Measurements from ENCODE around the gene CCDC86. TPM values are rescaled to one million over a fixed set of nuclear protein-coding genes. Genes with fewer than 3 reads are reported as not detected.

Gene CCDC86
- total RNA-seq, 1 donor from 2014 or later, result 54.3 TPM

DNA sequence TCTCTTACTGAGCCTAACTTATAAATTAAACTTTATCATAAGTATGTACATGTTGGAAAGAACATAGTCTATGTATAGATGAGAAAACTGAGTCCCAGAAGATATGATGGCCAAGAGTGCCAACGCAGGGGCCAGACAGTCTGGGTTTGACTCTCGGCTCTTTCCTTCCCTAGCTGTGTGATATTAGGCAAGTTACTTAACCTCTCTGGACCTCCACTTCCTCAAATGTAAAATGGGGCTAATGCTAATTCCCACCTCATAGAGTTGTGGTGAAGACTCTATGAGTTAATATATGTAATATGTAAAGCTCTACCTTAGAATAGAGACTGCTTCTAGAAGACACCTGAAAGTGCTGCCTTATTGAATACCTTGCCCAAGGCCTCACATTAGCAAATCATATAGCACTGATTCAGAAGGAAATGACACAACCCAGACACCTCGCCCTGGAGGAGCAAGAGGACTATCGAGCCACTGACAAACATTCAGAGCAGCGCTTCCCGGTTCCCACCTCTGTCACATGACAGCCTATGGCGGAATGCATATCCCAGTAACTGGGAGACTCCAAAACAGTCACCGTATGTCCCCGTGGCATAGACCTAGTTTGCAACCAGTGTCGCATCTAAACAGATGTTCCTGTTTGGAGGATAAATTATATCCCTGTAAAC, 11.3 kb upstream of the CCDC86 start:
- DNase-seq (ENCODE audit: extremely low read depth, low read depth, low spot score), result no peak

GRCh38 chr11:60831143-60831500, 10.8 kb upstream of the CCDC86 start:
- DNase-seq (ENCODE audit: extremely low read depth, low read depth, low spot score), result peak; percentile 63

DNA sequence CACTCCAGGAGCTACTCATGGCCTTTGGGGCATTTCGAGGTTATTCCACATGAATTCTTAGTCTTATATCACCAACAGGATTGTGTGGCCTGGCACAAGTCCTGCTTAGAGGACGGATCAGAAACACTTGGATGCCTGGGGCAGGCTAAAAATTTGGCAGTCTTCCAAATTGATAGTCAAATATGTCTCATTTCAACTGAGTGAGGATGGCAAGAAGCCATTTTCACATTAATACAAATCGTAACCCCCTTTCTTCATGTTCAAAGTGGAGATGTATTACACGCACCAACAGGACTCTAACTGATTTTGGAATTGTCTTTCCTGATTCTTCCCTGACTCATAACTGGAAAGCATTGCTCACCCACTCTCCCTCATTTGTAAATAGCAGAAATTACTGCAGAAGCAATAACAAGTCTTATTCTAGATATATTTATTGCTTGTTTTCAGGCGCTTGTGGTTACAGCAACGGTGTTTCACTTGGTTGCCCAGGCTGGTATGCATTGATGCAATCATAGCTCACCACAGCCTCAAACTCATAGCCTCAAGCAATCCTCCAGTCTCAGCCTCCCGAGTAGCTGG, 10.3 kb upstream of the CCDC86 start:
- no peak for DNase-seq (ENCODE audit: extremely low read depth, low read depth, low spot score)

GRCh38 chr11:60834742-60835533, 7.0 kb upstream of the CCDC86 start:
- DNase-seq (ENCODE audit: extremely low read depth, low read depth, low spot score), result no peak

GRCh38 chr11:60835534-60835846, 6.4 kb upstream of the CCDC86 start:
- no peak for DNase-seq (ENCODE audit: extremely low read depth, low read depth, low spot score)

GRCh38 chr11:60836866-60837515, 4.9 kb upstream of the CCDC86 start:
- DNase-seq (ENCODE audit: extremely low read depth, low read depth, low spot score), result no peak

GRCh38 chr11:60838132-60838531, 3.8 kb upstream of the CCDC86 start:
- no peak for DNase-seq (ENCODE audit: extremely low read depth, low read depth, low spot score)

DNA sequence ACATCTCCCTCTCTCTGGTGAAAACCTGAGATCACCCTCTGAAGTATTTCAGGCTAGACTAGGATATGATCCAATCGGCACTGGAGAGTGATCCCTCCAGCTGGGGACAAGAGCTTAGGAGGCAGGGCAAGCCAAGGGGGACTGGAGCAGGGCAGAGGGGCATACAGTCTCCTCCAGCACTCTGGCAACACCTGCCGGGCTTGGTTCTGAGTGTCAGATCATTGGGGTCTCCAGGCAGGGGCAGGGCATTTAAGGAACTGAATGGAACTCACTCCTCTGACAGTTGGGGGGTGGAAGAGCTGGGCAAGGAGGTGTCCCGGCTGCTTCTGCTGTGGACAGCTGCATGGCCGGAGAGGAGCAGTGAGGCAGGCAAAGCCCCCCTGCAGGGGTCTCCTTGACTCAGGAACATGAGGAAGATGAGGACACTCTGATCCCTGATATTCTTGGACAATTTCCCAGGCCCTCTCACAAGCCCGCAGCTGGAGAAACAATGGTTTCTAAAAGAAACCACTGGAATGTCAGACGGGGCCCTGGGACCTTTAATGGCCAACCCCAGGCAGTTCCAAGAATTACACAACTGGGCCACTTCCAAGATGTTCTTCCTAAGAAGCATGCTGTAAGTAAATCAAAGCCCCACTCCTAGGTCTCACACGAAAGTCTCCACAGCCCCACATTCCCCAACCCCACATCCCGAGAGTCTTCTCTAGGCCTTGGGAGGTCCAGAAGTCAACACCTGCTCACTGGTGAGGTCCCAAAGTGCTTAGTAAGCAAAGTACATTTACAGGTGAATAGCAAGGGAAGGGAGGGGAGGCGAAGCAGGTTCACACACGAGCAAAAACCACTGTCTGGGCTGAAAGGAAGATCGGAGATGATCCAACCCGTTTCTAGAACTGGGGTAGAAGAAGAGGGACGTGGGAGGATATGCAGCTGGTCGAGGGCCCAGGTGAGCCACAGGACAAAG, 1.2 kb upstream of the CCDC86 start:
- DNase-seq (ENCODE audit: extremely low read depth, low read depth, low spot score), result no peak

- no peak for DNase-seq (ENCODE audit: extremely low read depth, low read depth, low spot score)
Measured at GRCh38 chr11:60842668-60843600, 1.0 kb downstream of the CCDC86 start.

DNA sequence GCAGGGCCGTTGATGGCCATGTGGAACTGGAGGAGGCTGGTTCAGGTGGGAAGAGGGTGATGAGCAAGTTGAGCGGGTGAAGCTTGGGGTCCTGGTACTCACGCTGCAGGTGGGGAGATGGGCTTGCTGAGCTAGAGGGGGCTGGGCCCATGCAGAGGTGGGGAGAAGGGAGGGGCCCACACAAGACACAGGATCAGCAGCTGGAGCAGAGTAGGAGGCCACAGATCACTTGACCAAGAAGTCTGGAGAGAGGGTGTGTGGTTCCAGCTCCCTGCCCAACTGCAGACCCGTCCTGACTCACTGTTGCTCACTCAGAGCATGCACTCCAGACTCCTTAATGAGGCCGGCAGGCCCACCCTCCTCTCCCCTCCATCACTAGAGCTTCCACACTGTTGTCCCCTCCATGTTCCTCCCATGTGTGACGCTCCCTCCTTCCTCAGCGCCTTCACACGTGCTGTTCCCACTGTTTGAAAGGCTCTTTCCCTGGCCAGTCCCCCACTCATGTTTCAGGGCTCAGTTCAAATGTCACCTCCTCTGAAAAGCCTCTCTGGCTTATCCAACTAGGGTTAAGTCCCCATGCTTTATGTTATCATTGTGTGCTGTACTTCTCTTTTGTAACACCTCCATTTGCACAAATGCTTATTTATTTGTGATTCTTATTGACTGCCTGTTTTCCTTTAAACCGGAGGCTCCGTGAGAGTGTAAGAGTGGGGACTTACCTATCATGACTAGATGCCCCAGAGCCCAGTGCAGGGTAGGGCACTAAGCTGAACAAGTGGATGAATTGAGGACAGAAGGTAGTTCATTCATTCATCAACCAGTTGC, 2.3 kb downstream of the CCDC86 start:
- no peak for DNase-seq (ENCODE audit: extremely low read depth, low read depth, low spot score)

GRCh38 chr11:60844870-60845221, 2.9 kb downstream of the CCDC86 start:
- no peak for DNase-seq (ENCODE audit: extremely low read depth, low read depth, low spot score)

DNA sequence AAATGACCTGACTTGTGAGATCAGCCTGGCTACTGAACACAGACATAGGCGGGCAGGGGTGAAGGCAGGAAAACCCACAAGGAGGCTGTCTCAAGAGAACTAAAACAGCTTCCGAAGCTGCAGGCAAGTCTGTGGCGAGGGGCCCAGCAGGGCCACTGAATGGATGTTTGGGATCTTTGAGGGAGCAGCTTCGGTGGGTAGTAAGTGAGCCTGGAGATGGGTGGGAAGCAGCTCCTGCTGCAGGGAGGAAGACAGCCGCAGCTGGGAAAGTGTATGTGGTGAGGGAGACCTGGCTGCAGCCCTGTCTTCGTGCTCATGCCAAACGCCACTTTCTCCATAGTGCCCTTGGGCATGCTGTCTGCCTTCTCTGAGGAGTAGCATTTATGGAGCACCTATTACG, 3.4 kb downstream of the CCDC86 start:
- DNase-seq (ENCODE audit: extremely low read depth, low read depth, low spot score), result no peak

DNA sequence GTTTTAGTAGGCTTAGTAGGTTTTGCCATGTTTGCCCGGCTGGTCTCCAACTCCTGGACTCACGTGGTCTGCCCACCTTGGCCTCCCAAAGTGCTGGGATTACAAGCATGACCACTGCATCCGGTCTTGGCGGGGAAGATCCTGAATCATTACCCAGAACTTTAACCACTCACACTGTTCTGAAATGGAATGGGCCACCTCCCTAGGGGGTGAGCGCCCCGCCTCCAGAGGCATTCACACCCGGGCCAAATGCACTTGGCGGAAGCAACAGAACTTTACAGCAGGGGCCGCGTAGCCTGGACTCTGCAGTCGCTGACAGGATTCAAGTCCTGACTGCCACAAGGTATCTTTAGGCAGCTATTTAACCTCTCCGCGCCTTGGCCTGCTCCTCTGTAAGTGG, 5.4 kb downstream of the CCDC86 start:
- no peak for DNase-seq (ENCODE audit: extremely low read depth, low read depth, low spot score)

DNA sequence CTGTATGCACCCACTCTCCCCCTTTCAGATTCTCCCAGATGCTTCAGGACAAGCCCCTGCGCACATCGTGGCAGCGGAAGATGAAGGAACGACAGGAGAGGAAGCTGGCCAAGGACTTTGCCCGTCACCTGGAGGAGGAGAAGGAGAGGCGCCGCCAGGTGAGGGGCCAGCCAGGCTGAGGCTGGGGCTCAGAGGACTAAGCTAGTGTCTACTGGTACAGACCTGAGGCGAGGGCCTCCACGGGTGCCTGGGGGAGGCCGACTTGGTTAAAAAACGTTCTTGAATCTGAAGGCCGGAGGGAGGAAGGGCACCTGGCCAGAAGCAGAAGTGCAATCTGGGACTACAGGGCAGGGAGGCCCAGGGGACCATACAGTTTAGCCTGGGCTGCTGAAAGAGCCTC, 6.0 kb downstream of the CCDC86 start:
- no peak for DNase-seq (ENCODE audit: extremely low read depth, low read depth, low spot score)

- DNase-seq (ENCODE audit: extremely low read depth, low read depth, low spot score), result no peak
Measured at GRCh38 chr11:60848714-60849151, 6.8 kb downstream of the CCDC86 start.

GRCh38 chr11:60849641-60850520, 8.0 kb downstream of the CCDC86 start:
- no peak for DNase-seq (ENCODE audit: extremely low read depth, low read depth, low spot score)

GRCh38 chr11:60851327-60852104, 9.6 kb downstream of the CCDC86 start:
- no peak for DNase-seq (ENCODE audit: extremely low read depth, low read depth, low spot score)

All from glomerular endothelial cell (primary cell).